Measurements from ENCODE around the gene PTPRK. TPM values are rescaled to one million over a fixed set of nuclear protein-coding genes. Genes with fewer than 3 reads are reported as not detected.

Gene PTPRK
- total and polyA plus RNA-seq, 9 of the 15 experiments (the other 6 are each of a cell fraction or from before 2014, with no cell fraction given): 0.04 to 0.51 TPM; not detected in 7

- TF ChIP-seq KLF10 (CRISPR knock-in tag; IDR thresholded peaks at IDR 0.05): no peak
- TF ChIP-seq PHB (CRISPR knock-in tag; IDR thresholded peaks at IDR 0.05): no peak
- no peak for TF ChIP-seq ESRRA (IDR thresholded peaks at IDR 0.05; ENCODE audit: borderline replicate concordance, low read depth)
- no peak for TF ChIP-seq ETV5 (CRISPR knock-in tag; IDR thresholded peaks at IDR 0.05; ENCODE audit: low read depth)
Measured at GRCh38 chr6:128507337-128508310, 12.8 kb downstream of the PTPRK start (continued).

GRCh38 chr6:128505603-128506002 is 14.8 kb downstream of the PTPRK start:
- POLR2A ChIA-PET: no interaction called here
- in situ Hi-C loops (cut with MboI): no loop called here
- 0% methylated on average over 2 of the region's 2 CpGs for WGBS (ENCODE audit: insufficient coverage, low coverage, missing lambda C conversion rate)
- TF ChIP-seq TARDBP (IDR thresholded peaks at IDR 0.05): no peak
- TF ChIP-seq ESRRB (CRISPR knock-in tag; IDR thresholded peaks at IDR 0.05; ENCODE audit: borderline replicate concordance): no peak
- TF ChIP-seq ATF7 (IDR thresholded peaks at IDR 0.05): no peak
- TF ChIP-seq ZNF324 (CRISPR knock-in tag; IDR thresholded peaks at IDR 0.05): no peak
- TF ChIP-seq TAL1 (IDR thresholded peaks at IDR 0.05): no peak
- TF ChIP-seq NRF1 (conservative IDR thresholded peaks at IDR 0.05 in 1 of 2, IDR thresholded peaks at IDR 0.05 in 1 of 2): no peak
- TF ChIP-seq BCLAF1 (IDR thresholded peaks at IDR 0.05; ENCODE audit: borderline replicate concordance in 1 of 2, control insufficient read depth in 1 of 2, low read depth in 2 of 2, low read length in 1 of 2): no peak
- TF ChIP-seq CBX8 (IDR thresholded peaks at IDR 0.05; ENCODE audit: borderline replicate concordance, extremely low read depth, low read depth, low read length, poor library complexity, severe bottlenecking): no peak
- no peak for TF ChIP-seq MTF1 (CRISPR knock-in tag; IDR thresholded peaks at IDR 0.05; ENCODE audit: borderline replicate concordance)
- no peak for TF ChIP-seq YBX1 (IDR thresholded peaks at IDR 0.05)
- TF ChIP-seq HDAC8 (tag; IDR thresholded peaks at IDR 0.05): no peak
- no peak for TF ChIP-seq TGIF2 (CRISPR knock-in tag; IDR thresholded peaks at IDR 0.05)
- TF ChIP-seq ZBTB43 (CRISPR knock-in tag; IDR thresholded peaks at IDR 0.05): no peak
- TF ChIP-seq SMARCA4 (IDR thresholded peaks at IDR 0.05): no peak

More at GRCh38 chr6:128505603-128506002, 14.8 kb downstream of the PTPRK start:
- BruUV-seq (replicated peaks): no TSS peak
- H2AFZ ChIP-seq (ENCODE audit: low read depth, low read length): no peak overlapping the region
- no peak overlapping the region for H3K9ac ChIP-seq (ENCODE audit: insufficient read depth in 1 of 2, low read depth in 2 of 2, low read length in 2 of 2)
- no peaks in the 10 kb centered on the region for H3K27me3 ChIP-seq (ENCODE audit: control insufficient read depth in 2 of 2, insufficient read depth in 2 of 2, low read length in 2 of 2)
- DNase-seq (ENCODE audit: extremely low read depth in 1 of 4, low spot score in 3 of 4): no peak
- H3K9me3 ChIP-seq (replicated peaks; ENCODE audit: control insufficient read depth, insufficient read depth, low read depth, low read length): no peaks in the 10 kb centered on the region
- CTCF ChIA-PET (ENCODE audit: low intra/inter-chr PET ratio): no interaction called here
- H3K79me2 ChIP-seq (ENCODE audit: control insufficient read depth, insufficient read depth, low read length): no peaks in the 10 kb centered on the region
- intact Hi-C loops (cut with micrococcal nuclease): no loop called here
- FAIRE-seq: no peak
- no peak overlapping the region for H3K4me3 ChIP-seq
- H3K9me1 ChIP-seq (ENCODE audit: control insufficient read depth, insufficient read depth, low read length): no peaks in the 10 kb centered on the region
- no peaks in the 10 kb centered on the region for H3K4me1 ChIP-seq (replicated peaks in 1 of 2; ENCODE audit: control insufficient read depth in 2 of 2, insufficient read depth in 2 of 2, low read length in 2 of 2)
- no peak overlapping the region for H3K27ac ChIP-seq (ENCODE audit: extremely low read depth, low read depth, low read length)
- H3K4me2 ChIP-seq (ENCODE audit: insufficient read depth, low read length): no peak overlapping the region
- ATAC-seq: no peak
- no peaks in the 10 kb centered on the region for H3K36me3 ChIP-seq (ENCODE audit: control insufficient read depth, insufficient read depth, low read length)
- H4K20me1 ChIP-seq (replicated peaks; ENCODE audit: control insufficient read depth, insufficient read depth, low read length): no peaks in the 10 kb centered on the region

All from K562 (cell line).